ENCODE data around the gene AP1G1. TPM values are rescaled to one million over a fixed set of nuclear protein-coding genes. Genes with fewer than 3 reads are reported as not detected.
A peak's percentile ranks its signal among the peaks of the same experiment; 100 is the strongest.

AP1G1 gene
- polyA plus RNA-seq, 3 donors: 6.7 to 43.8 (median 10.7) TPM

GRCh38 chr16:71771571-71771970 is 37.1 kb downstream of the AP1G1 start:
- Histone ChIP-seq H3K4me3 (replicated peaks in 1 of 3; ENCODE audit: low read depth in 2 of 3, low read length in 3 of 3) (no peak overlapping the region), H4K20me1 (ENCODE audit: insufficient read depth, low read length) (peaks cover 60% of the 10 kb centered on the region), H2AFZ (ENCODE audit: insufficient read depth, low read depth, low read length, poor library complexity, severe bottlenecking) (no peak overlapping the region), H3K9ac (ENCODE audit: insufficient read depth, low read length, poor library complexity, severe bottlenecking) (no peak overlapping the region), H3K79me2 (ENCODE audit: insufficient read depth, low read length) (peaks cover 15% of the 10 kb centered on the region), H3K9me3 (replicated peaks in 1 of 2; ENCODE audit: control insufficient read depth in 1 of 2, insufficient read depth in 1 of 2, low read length in 2 of 2) (no peaks in the 10 kb centered on the region), H3K4me1 (ENCODE audit: control insufficient read depth in 1 of 2, insufficient read depth in 2 of 2, low read length in 2 of 2) (no peaks in the 10 kb centered on the region), H3K36me3 (replicated peaks in 1 of 2; ENCODE audit: control insufficient read depth in 1 of 2, insufficient read depth in 2 of 2, low read length in 2 of 2) (peaks cover 72 to 98% of the 10 kb centered on the region in 2 donors), H3K27me3 (ENCODE audit: control insufficient read depth in 2 of 2, insufficient read depth in 2 of 2, low read length in 2 of 2) (no peaks in the 10 kb centered on the region), H3K4me2 (replicated peaks; ENCODE audit: extremely low read depth, low read length, poor library complexity, severe bottlenecking) (no peak overlapping the region), H3K27ac (ENCODE audit: low read depth in 1 of 2, low read length in 2 of 2) (no peak overlapping the region)
- Mint-ChIP-seq H3K27ac (no peak overlapping the region), H3K4me1 (no peaks in the 10 kb centered on the region), H3K36me3 (peaks cover 70 to 91% of the 10 kb centered on the region in 2 donors), H3K4me3 (no peak overlapping the region), H3K9me3 (no peaks in the 10 kb centered on the region), H3K27me3 (ENCODE audit: low read depth in 3 of 3) (no peaks in the 10 kb centered on the region)
- TF ChIP-seq CTCF (IDR thresholded peaks at IDR 0.05): no peak
- intact Hi-C loops (cut with micrococcal nuclease): no loop called here
- DNase-seq: no peak

GRCh38 chr16:71769222-71769621 is 39.4 kb downstream of the AP1G1 start:
- no peak overlapping the region for H3K9ac ChIP-seq (ENCODE audit: insufficient read depth, low read length, poor library complexity, severe bottlenecking)
- Mint-ChIP-seq H3K9me3 (no peaks in the 10 kb centered on the region), H3K27ac (peak overlapping the region in 1 of 7 donors; percentile 68), H3K4me1 (no peaks in the 10 kb centered on the region), H3K36me3 (peaks cover 68 to 84% of the 10 kb centered on the region in 2 donors), H3K4me3 (no peak overlapping the region), H3K27me3 (ENCODE audit: low read depth in 3 of 3) (no peaks in the 10 kb centered on the region)
- H3K79me2 ChIP-seq (ENCODE audit: insufficient read depth, low read length): no peaks in the 10 kb centered on the region
- no CpG with 5 or more reads among the region's 1 CpG for WGBS (ENCODE audit: insufficient coverage)
- no peak overlapping the region for H3K27ac ChIP-seq (ENCODE audit: low read depth in 1 of 2, low read length in 2 of 2)
- H4K20me1 ChIP-seq (ENCODE audit: insufficient read depth, low read length): peaks cover 48% of the 10 kb centered on the region
- no peaks in the 10 kb centered on the region for H3K27me3 ChIP-seq (ENCODE audit: control insufficient read depth in 2 of 2, insufficient read depth in 2 of 2, low read length in 2 of 2)
- intact Hi-C loops (cut with micrococcal nuclease): no loop called here
- H3K36me3 ChIP-seq (replicated peaks in 1 of 2; ENCODE audit: control insufficient read depth in 1 of 2, insufficient read depth in 2 of 2, low read length in 2 of 2): peaks cover 86 to 100% of the 10 kb centered on the region in 2 donors
- H3K4me1 ChIP-seq (ENCODE audit: control insufficient read depth in 1 of 2, insufficient read depth in 2 of 2, low read length in 2 of 2): no peaks in the 10 kb centered on the region
- TF ChIP-seq CTCF (IDR thresholded peaks at IDR 0.05): no peak
- H3K9me3 ChIP-seq (replicated peaks in 1 of 2; ENCODE audit: control insufficient read depth in 1 of 2, insufficient read depth in 1 of 2, low read length in 2 of 2): no peaks in the 10 kb centered on the region
- no peak overlapping the region for H3K4me3 ChIP-seq (replicated peaks in 1 of 3; ENCODE audit: low read depth in 2 of 3, low read length in 3 of 3)
- DNase-seq: no peak
- no peak overlapping the region for H2AFZ ChIP-seq (ENCODE audit: insufficient read depth, low read depth, low read length, poor library complexity, severe bottlenecking)
- no peak overlapping the region for H3K4me2 ChIP-seq (replicated peaks; ENCODE audit: extremely low read depth, low read length, poor library complexity, severe bottlenecking)
